GM18519 (cell line): Measurements from ENCODE around the gene SETBP1.

Source experiments
- ATAC-seq: cut with Tn5 transposase; IDR thresholded peaks from one replicate; pipeline ENCODE4 v1.9.1; 2021; ENCODE audit warnings: mild to moderate bottlenecking, moderate library complexity; ENCODE audit not compliant: unreplicated experiment, low FRiP score

Gene SETBP1

DNA sequence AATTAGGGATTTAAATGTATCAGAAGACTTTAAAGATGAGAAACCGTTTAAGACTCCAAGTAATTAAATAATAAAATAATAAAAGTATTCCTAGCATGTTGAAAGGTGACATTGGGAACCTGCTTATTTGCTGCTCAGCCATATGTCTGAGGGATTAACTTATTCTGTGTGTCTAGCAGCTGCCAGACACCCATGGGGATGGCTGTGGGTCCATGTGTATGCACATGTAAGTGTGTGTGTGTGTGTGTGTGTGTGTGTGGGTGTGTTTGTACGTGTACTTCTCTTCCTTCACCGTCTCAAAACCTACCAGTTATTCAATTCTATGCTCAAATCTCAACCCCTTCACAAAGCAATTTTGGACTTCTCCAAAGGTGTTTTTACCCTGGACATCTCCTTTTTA lies 124.5 kb downstream of the SETBP1 start:
- ATAC-seq, result no peak

DNA sequence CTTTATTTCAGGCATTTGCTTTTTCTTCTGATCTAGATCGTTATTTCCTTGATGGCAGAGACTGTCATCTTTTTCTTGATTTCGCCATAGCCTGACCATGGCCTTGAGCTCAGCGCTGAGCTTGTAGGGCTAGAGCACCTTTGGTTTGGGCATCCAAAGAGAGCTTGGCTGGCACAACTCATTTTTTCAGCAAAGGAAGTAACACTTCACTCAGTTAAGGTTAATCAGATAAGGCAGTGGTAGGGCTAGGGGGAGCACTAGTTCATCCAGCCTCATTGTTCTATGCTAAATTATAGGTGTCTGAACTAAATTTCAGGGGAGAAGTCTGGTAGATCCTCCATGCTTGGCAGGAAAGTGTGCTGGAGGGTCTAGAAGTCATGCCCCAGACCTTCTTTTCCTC lies 125.0 kb downstream of the SETBP1 start:
- ATAC-seq, result no peak

DNA sequence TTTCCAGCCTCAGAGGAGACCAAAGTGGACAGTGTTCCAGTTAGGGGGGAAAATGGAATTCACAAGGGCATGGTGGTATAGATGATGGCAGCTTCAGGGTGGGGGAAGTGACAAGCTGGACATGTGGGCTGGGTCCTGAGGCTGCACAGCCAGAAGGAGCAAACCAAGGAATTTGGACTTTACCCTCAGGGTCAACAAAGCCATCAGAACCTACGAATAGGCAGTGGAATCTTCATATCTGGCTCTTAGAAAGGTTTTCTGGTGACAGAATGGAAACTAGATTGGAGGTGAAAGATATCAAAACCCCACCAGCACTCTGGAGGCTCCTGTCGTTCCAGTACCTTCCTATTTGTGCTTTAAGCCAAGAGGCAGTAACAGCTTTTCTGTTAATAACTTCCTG lies 127.1 kb downstream of the SETBP1 start:
- no peak for ATAC-seq

DNA sequence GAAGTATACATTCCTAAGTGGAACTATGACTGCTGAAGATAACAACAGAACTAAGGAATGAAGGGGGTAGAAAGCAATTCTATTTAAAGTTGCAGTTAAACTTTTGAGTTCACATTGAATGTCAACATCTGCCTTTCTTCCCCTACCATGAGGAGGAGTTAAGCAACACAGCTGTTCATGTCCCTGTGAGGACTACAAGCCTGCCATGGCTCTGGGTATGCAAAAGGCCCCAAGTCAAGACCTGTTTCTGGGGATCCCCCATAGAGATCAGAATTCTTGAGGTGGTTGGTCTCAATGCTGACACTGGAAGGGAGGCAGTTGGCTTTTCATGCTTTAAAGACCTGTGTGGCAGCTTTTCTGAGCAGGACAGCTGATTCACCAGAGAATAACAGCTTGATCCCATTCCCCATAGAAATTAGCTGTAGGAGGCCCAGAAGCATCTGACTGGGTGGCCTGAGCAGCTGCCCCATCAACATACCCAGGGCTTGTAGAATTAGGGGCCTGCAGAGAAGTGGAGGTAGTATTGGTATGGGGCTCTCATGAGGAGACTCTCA lies 131.0 kb downstream of the SETBP1 start:
- no peak for ATAC-seq

DNA sequence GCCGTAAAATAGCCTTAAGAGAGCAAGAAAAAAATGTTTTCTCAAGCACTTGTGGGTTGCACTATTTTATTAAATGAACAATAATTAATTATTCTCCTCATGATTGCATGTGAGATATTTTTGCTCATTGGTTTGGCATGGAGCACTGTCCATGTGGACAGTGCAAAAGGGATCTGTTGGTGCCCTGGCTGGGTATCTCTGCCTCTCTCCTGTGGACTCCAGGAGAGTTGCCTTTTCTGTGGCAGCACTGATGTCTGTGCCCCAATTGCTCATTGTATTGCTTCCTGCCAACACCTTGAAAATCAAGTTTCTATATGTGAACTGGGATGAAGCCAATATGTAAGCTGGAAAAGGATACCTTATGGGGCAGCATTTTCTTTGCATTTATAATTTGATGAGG lies 131.7 kb downstream of the SETBP1 start:
- no peak for ATAC-seq

DNA sequence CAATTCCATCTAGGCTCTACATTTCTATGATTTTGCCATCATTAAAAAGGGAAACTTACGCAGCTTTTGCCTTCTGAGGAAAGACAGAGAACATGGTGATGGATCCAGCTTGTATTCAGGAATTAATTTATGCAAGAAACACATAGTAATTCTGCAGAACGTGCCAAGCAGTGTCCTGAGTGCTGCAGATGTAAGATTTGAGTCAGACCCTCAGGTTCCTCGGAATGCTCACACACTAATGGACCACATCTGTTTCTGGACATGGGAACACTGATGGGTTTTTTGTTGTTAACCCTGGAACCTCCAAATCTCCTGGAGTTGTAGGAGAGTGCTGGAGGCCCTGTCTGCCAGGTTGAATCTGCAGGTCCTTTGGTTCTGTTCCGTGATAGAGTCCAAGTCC lies 132.9 kb downstream of the SETBP1 start:
- no peak for ATAC-seq

DNA sequence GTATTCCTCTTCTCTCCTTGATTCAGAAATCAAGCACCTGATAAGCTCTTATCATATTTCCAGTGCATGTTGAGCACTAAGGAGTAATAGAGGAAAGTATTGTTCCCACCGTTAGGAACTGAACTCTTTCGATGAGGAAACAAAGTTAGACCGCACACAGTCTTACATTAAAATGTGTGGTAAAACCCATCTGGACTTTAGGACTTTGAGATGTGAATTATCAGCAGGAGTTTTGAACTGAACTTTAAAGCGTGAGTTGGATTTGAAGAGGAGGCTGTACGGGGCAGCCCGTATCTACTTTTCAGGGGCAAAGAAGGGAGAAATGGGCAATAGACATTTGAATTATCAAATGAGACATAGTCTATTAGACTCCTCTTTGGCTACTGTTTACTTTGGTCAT lies 134.4 kb downstream of the SETBP1 start:
- ATAC-seq, result no peak

DNA sequence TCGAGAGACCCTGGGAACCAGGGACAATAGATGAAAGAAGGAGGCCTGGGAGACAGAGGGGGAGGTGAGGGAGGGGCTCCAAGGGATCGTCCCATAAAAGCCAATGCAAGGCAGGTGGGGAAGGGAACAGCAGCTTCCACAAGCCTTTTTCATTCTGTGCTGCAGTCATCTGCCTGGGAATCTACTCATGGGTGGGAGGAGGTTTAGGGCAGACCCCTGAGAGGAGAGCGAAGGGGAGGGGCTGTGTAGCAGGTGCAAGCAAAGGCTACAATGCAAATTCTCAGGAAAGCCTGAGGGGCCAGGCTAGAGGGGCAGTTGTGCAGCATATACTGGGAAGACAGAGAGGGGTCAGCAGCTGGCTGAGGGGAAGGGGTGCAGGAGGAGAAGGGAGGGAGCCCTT lies 135.4 kb downstream of the SETBP1 start:
- ATAC-seq, result no peak

DNA sequence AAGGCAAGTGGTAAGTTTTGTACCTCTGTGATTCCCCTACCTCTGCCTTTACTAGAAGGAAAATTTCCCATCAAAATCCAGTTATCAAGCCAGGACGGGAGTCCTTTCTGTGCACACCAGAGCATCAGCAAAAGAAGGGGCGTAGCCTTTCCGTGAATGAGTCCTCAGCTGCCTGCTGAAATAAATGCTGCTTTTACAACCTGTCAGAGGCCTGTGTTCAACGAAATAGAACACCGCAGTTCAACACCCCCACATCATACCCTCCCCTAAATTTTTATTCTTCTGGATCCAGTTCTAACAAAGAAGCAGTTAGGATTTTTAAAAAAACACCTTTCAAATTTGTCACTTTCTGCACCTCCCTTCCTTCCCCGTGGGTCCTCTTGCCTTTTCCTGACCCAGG lies 135.8 kb downstream of the SETBP1 start:
- ATAC-seq, result no peak

DNA sequence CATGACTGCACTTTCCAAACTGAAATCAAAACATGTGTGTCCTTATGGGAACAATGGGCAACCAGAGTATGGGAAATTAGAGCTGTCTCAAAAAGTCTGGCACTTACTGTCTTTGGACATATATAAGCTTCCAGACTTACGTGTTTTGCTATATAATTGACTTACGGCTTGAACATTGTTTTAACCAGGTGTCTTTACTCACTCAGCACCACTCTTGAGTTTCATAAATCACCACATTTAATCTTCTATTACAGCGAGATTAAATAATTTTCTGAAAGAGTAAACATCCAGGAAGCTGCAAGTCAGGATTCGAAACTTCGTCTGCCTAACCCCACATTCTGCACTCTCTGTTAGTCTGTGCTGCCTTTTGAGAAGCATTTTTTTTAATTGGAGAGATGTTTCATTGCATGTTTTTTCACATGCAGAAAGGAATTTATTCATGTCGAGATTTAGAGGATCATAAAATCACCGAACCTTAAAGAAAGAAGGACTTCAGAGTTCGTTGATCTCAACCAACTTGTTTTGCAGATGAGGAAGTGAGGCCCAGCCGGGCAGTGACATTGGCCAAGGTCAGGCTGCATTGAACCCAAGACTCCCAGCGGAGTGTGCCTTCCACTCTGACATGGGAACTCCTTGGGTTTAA lies 137.3 kb downstream of the SETBP1 start:
- ATAC-seq, result no peak

DNA sequence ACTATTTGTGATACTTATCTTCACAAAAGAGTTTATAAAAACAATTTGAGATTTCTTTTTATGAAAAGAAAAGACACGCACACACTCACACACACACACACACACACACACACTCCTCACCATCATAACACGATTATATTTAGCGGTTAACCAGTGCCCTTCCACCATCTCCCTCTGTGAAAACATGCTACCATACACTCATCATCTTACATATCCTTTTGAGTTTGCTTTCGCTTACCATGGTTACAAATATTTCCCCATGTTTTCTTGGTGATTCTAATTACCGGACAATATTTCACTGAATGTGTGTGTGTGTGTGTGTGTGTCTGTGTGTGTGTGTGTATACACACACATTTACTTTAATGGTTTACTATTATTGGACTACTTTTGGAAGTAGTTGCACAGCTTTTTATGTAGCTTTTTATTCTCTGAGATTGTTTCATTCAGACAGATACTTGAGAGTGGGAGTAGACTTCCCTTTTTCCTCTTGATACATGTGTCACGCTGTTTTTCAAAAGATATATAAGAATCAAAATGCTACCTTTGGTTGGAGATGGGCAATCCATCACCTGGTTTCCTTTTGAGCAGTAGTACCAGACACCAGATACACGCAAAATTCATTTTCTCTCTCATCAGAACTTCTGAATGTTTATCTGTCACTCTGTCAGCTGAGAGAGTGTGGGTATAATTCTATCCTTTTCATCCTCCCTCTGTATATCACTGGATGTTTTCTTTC lies 138.1 kb downstream of the SETBP1 start:
- ATAC-seq, result peak; percentile 62

DNA sequence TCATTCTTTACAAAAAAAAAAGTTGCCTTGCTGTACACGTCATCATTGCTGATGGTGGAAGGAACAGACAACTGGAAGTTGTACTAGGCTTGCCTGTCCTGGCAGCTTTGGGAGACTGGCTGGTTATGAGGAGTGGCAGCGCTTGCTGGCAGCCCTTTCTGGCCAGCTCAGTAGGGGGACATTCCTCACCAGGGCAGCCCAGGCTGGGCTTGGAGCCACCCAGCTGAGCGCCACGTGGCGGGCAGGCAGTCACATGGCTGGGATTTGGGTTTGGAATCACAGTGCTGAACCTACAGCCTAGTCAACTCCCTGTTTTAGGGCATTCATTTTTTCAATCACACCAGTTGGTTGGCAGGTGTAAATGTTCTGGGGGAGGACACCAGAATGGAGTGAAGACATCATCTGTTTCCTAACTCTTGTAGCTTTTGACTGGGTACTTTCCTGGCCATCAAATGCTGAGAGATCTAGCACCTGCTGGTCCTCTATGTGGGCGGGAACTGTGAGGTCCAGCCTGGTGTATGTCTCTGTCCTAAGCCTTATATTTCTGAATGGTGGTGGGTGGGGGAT lies 139.3 kb downstream of the SETBP1 start:
- no peak for ATAC-seq

DNA sequence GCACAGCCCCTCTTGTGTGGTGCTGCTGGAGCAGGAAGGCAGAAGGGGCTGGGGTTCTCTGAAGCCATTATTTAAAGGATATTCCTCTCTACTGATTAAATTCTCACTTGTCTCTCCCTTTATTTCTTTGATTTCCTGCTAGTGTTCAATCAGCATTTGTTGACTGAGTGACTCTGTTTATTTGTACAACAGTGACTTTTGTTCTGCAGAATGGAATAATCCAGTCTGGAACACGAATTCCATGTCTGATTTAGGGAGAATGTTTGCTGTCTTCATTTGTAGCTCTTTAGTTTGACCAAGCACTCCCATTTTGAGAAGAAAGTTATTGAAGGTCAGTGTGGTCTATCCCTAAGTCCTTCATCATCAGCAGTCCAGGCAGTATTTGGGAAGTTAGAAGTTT lies 141.2 kb downstream of the SETBP1 start:
- ATAC-seq, result no peak

DNA sequence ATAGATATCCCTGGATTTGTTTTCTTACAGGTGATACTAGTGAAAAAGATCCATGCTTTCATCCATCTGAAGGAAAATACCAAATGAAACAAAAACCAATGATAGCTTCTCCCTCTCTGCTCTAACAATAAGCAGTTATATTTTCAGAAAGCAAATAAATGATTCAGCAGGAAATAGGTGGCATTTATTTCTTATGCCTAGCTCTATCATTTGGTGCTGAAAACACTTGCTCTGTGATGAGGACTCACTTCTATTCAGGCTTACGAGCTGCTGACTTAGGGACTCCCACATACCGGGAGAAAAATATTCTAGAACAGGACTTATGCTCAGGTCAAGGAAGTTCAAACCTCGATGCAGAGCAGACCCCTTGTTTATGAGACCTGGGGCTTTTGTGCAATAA lies 142.6 kb downstream of the SETBP1 start:
- no peak for ATAC-seq

DNA sequence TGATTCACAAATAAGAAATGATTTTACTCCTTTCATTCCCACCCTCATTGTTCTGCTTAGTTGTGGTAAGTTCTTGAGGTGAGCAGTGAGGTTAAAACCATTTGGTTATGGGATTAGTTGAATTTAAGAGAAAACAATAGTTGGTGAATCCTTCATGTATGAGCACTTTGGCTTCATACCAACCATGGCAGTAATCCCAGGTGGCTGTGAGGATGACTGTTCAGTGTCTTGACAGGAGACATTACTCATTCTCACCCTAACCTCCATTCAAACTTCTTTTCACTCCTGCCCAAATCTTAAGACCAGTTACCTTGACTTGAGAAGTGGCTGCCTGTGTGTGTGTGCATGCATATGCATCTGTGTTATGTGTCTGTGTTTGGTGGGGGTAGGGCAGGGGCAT lies 143.1 kb downstream of the SETBP1 start:
- no peak for ATAC-seq

DNA sequence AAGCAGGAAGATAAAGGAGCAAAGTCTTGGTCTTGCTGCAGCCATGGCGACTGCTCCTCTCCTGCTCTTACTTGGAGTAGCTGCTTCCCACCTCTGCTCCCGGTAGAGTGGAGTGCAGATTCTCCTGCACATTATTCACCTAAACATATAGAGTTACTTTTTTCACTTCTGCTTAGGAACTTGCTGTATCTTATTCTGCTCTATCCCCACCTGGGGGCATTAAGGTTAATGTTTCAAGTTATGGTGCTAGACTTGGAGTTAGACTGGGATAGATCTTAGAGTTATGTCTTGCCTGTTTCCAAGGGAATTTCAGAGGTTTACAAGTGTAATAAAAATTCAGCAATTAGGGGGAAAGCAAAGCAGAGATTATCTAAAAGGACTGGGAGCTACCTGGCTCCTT lies 144.2 kb downstream of the SETBP1 start:
- ATAC-seq, result no peak

DNA sequence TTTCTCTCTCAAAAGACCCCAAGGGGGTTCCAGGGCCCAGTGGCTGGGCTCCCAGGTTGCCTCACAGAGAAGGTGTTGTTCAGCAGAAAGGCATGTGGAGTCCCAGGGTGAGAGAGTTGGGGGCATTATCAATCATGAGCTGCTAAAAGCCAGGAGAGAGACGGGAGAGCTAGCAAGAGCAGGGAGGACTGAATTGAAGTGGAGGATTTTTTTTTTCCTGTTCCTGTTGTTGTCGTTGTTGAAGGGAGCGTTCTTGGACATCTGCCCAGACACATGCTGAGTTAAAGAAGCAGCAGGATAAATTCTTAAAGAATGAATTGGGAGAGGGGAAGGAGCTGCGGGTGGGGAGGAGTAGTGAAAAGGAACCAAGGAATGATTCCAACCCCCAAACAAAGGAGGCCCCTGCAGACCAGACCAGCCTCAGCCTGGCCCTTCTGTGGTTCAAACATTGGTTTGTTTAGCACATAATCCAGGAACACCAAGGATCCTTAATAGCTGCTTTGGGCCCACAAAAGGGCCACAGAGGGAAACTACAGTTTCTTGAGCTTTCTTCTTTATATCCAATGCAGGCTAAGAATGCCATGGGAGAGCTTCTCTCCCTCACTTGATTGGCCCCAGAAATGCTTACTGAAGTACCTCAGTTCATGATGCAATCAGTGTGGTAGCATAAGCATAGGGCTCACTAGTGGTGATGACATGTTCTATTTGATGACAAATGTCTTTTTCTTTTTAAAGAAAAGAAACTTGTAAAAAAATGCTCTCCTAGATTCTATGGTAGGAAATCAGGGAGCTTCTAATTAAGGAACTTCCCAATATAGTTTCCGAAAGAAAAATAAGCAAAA lies 146.0 kb downstream of the SETBP1 start:
- no peak for ATAC-seq

DNA sequence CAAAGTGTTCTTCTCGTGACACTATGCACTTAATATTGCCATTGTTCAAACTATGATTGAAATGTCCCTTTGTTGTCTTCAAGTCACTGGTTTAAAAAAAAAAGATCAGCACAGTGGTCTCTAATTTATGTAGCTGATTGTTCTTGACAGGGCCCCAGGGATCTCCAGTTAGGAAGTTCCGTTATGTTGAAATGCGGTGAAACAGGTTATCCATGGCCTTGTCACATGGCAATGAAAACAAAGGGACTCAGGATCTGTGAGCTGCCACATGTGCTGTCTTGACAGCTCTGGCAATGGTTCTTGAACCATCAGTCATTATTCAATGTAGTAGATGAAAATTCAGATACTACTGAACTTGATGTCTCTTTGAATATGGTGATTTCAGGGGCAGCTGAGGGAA lies 147.4 kb downstream of the SETBP1 start:
- no peak for ATAC-seq

DNA sequence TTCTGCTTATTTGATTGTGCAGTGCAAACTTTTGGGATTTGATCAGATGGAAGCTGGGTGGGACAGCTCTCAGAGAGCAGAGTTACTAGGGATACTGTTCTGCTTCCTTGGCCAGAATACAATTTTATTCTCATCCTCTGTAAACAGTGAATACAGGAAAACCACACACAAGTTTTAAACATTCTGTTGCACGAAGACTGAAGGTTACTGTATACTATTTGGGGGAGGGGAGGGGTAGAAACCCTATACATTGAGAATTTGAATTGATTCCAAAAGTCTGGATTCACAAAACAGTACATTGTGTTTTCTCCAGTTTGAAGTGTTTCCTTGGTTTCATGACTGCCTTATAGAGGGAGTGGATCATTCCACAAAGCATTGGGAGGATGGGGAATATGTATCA lies 149.9 kb downstream of the SETBP1 start:
- ATAC-seq, result no peak

DNA sequence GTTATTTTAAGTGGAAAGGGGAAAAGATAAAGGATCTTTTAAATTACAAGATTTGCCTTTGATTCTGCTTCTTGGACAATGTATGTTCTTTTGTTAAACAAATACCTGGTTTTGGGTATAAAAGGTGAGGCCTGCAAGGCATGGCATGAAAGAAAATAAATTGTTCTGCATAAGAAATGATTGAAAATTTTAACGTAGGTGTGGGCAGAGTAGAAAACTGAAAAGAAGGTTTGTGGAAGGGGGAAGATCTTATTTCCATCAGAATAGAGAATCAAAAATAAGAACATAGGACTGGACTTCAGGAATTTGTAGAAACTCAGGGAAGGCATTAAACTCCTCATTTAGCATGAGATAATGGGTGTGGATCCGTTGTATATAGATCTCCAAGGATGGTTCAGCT lies 153.1 kb downstream of the SETBP1 start:
- no peak for ATAC-seq

DNA sequence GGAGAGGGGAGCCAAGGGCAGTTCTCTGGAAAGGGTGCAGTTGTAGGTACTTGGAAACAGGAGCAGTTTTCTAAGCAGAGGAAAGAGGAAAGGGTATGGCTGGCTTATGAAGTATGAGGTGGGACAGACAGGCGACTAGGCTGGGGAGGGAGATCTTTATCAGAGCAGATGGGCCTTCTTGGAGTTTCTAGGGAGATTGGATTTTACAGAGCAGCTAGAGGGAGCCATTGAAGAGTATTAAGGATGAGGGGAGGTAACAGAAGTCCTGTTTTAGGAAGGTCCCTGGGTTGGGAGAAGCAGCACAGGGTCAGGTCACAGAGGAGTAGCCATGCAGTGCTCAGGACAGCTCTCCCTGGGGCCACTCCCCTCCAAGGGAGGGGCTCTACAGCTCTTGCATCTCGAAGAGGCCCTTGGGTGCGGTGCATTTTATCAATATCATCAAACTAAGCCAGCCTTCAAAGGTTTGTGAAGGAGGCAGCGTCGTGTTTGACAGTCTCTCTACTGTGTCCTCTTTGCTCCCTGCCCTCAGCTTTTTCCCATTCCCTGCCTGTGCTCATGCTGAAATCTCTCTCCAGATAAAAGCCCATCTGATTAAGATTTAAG lies 154.3 kb downstream of the SETBP1 start:
- no peak for ATAC-seq
